GM12865 (cell line): Measurements from ENCODE around the gene ZSCAN29.

ENCODE experiments used
- DNase-seq: peaks from one replicate; pipeline ENCODE4 v3.0.0; 2010; ENCODE audit warnings: low read depth
- H3K4me3 ChIP-seq: 2 replicates; pipeline ENCODE4 v1.5.1; 2011; ENCODE audit warnings: mild to moderate bottlenecking, low read depth, low read length, control low read depth
- TF ChIP-seq, protein P1 (sequence below): IDR thresholded peaks from 2 replicates; pipeline ENCODE4 v1.5.1; 2011; ENCODE audit warnings: low read length, control low read depth, low read depth, inconsistent platforms; ENCODE audit not compliant: insufficient read depth; ENCODE audit errors: missing control alignments

Gene ZSCAN29

GRCh38 chr15:43312378-43312777, 58.5 kb downstream of the ZSCAN29 start:
- DNase-seq: no peak
- TF ChIP-seq, protein P1, sequence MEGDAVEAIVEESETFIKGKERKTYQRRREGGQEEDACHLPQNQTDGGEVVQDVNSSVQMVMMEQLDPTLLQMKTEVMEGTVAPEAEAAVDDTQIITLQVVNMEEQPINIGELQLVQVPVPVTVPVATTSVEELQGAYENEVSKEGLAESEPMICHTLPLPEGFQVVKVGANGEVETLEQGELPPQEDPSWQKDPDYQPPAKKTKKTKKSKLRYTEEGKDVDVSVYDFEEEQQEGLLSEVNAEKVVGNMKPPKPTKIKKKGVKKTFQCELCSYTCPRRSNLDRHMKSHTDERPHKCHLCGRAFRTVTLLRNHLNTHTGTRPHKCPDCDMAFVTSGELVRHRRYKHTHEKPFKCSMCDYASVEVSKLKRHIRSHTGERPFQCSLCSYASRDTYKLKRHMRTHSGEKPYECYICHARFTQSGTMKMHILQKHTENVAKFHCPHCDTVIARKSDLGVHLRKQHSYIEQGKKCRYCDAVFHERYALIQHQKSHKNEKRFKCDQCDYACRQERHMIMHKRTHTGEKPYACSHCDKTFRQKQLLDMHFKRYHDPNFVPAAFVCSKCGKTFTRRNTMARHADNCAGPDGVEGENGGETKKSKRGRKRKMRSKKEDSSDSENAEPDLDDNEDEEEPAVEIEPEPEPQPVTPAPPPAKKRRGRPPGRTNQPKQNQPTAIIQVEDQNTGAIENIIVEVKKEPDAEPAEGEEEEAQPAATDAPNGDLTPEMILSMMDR: no peak
- H3K4me3 ChIP-seq: no peak overlapping the region
